Bronchial epithelial cell (primary cell): ENCODE results near the gene RUFY4. TPM values are rescaled to one million over a fixed set of nuclear protein-coding genes. Genes with fewer than 3 reads are reported as not detected.

Experiments
- DNase-seq: peaks from one replicate; pipeline ENCODE4 v3.0.0-alpha.2; 2010; ENCODE audit warnings: low read depth
- FAIRE-seq: peaks from 2 replicates; lab custom pipeline; 2011; peaks lifted over from hg19 to GRCh38; lab: Jason Lieb, UNC
- H3K27me3 ChIP-seq: 2 replicates; pipeline ENCODE4 v1.5.1; 2011; ENCODE audit warnings: low read length; ENCODE audit not compliant: control insufficient read depth, insufficient read depth
- H3K36me3 ChIP-seq: 2 replicates; pipeline ENCODE4 v1.5.1; 2011; ENCODE audit warnings: low read length; ENCODE audit not compliant: control insufficient read depth, insufficient read depth
- H3K4me3 ChIP-seq: 2 replicates; pipeline ENCODE4 v1.5.1; 2011; ENCODE audit warnings: mild to moderate bottlenecking, low read depth, low read length, control low read depth
- CTCF ChIP-seq: IDR thresholded peaks from 2 replicates; pipeline ENCODE4 v1.5.1; 2011; ENCODE audit warnings: mild to moderate bottlenecking, moderate library complexity, low read length, control low read depth, inconsistent platforms; ENCODE audit not compliant: insufficient read depth, severe bottlenecking
- total RNA-seq: library from RNA; depleted of rRNA; stranded (reverse); fragments of >200 nt; gene quantifications from 2 replicates; pipeline ENCODE4 v1.2.1, GENCODE V29; 2014

The RUFY4 gene
- total RNA-seq, 1 donor from 2014 or later = not detected

- H3K36me3 ChIP-seq = no peaks in the 10 kb centered on the region
- no peak for TF ChIP-seq CTCF
- no peak overlapping the region for H3K4me3 ChIP-seq
- no peaks in the 10 kb centered on the region for H3K27me3 ChIP-seq
- FAIRE-seq (peak; percentile 52), DNase-seq (peak; percentile 30)
These were observed 39.4 kb upstream of the RUFY4 start for GRCh38 chr2:218029366-218030360.

- H3K27me3 ChIP-seq = no peaks in the 10 kb centered on the region
- no peak overlapping the region for H3K4me3 ChIP-seq
- TF ChIP-seq CTCF = no peak
- H3K36me3 ChIP-seq = no peaks in the 10 kb centered on the region
- DNase-seq = no peak
- peak; percentile 86 for FAIRE-seq
These were observed 38.5 kb upstream of the RUFY4 start for GRCh38 chr2:218030409-218031195.

- DNase-seq = no peak
- no peaks in the 10 kb centered on the region for H3K27me3 ChIP-seq
- peak; percentile 98 for FAIRE-seq
- H3K4me3 ChIP-seq = no peak overlapping the region
- no peak for TF ChIP-seq CTCF
- no peaks in the 10 kb centered on the region for H3K36me3 ChIP-seq
These were observed 37.8 kb upstream of the RUFY4 start for GRCh38 chr2:218031261-218031660.

GRCh38 chr2:218031771-218032257 lies 37.2 kb upstream of the RUFY4 start:
- TF ChIP-seq CTCF = no peak
- peak; percentile 56 for DNase-seq
- no peaks in the 10 kb centered on the region for H3K36me3 ChIP-seq
- H3K27me3 ChIP-seq = no peaks in the 10 kb centered on the region
- H3K4me3 ChIP-seq = no peak overlapping the region
- FAIRE-seq = no peak

- Histone ChIP-seq H3K27me3 (no peaks in the 10 kb centered on the region), H3K4me3 (no peak overlapping the region), H3K36me3 (no peaks in the 10 kb centered on the region)
- no peak for TF ChIP-seq CTCF
- no peak for DNase-seq
- no peak for FAIRE-seq
These were observed 36.5 kb upstream of the RUFY4 start for GRCh38 chr2:218032336-218033171.
